Stimulated activated CD8-positive, alpha-beta memory T cell treated with anti-CD3 and anti-CD28 coated beads, Interleukin-12 subunit alpha, Interleukin-12 subunit beta, amount 100 ng/mL, for 1 hour (primary cell): ENCODE data around the gene NF2.

Experiments
- DNase-seq: peaks from one replicate; pipeline ENCODE4 v3.0.0-alpha.2; 2020; ENCODE audit warnings: low read depth

NF2 gene

GRCh38 chr22:29747832-29748231 lies 144.4 kb downstream of the NF2 start:
- no peak for DNase-seq
